ENCODE data around the gene TNKS1BP1.

DNA sequence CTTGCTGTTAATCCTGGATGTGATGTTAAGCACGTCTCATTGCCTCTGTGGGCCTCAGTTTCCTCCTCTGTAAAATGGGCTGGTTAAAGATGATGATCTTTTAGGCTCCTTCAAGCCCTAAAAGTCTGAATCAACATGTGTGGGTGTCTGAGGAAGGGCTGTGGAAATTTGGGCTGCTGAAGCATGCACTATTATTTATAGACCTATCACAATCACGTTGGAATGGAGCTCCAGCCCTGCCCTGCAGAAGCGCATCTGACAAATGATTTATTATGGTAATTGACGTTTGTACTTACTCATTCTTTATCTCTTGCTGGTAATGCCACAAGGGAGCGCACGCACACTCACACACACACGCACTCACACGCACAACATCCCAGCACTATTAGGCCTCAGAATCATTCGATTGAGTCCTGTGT is 33.8 kb upstream of the TNKS1BP1 start:
- TF ChIP-seq, protein P1, sequence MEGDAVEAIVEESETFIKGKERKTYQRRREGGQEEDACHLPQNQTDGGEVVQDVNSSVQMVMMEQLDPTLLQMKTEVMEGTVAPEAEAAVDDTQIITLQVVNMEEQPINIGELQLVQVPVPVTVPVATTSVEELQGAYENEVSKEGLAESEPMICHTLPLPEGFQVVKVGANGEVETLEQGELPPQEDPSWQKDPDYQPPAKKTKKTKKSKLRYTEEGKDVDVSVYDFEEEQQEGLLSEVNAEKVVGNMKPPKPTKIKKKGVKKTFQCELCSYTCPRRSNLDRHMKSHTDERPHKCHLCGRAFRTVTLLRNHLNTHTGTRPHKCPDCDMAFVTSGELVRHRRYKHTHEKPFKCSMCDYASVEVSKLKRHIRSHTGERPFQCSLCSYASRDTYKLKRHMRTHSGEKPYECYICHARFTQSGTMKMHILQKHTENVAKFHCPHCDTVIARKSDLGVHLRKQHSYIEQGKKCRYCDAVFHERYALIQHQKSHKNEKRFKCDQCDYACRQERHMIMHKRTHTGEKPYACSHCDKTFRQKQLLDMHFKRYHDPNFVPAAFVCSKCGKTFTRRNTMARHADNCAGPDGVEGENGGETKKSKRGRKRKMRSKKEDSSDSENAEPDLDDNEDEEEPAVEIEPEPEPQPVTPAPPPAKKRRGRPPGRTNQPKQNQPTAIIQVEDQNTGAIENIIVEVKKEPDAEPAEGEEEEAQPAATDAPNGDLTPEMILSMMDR (IDR thresholded peaks at IDR 0.05) = no peak
- TF ChIP-seq RAD21 (IDR thresholded peaks at IDR 0.05; ENCODE audit: low read length) = no peak
- TF ChIP-seq, protein P2, sequence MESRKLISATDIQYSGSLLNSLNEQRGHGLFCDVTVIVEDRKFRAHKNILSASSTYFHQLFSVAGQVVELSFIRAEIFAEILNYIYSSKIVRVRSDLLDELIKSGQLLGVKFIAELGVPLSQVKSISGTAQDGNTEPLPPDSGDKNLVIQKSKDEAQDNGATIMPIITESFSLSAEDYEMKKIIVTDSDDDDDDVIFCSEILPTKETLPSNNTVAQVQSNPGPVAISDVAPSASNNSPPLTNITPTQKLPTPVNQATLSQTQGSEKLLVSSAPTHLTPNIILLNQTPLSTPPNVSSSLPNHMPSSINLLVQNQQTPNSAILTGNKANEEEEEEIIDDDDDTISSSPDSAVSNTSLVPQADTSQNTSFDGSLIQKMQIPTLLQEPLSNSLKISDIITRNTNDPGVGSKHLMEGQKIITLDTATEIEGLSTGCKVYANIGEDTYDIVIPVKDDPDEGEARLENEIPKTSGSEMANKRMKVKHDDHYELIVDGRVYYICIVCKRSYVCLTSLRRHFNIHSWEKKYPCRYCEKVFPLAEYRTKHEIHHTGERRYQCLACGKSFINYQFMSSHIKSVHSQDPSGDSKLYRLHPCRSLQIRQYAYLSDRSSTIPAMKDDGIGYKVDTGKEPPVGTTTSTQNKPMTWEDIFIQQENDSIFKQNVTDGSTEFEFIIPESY (IDR thresholded peaks at IDR 0.05; ENCODE audit: borderline replicate concordance, low read depth) = no peak
